Measurements from ENCODE around the gene RERE. TPM values are rescaled to one million over a fixed set of nuclear protein-coding genes. Genes with fewer than 3 reads are reported as not detected.

Gene RERE
- total RNA-seq, 1 experiment from 2014 or later, result 73.4 TPM

DNA sequence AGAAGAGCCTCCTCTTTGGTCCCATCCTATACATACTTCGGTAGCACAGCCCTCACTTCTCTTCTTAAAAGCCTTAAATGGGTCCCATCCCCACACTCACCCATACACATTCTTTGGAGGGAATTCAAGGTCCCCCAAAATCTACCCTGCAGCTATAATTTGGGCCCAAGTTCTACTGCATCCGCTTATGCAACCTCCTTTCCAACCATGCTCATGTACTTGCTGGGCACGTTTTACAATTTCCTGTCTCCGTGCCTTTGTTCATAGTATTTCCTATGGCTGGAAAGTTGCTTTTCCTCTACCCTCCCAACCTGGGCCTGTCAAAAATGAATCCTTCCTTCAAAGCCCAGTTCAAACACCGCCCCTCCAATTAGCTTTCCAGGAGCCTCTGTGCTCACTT is 399.8 kb downstream of the RERE start:
- no peak overlapping the region for H3K4me3 ChIP-seq
- ChIA-PET CTCF (no interaction called here), POLR2A (ENCODE audit: unreplicated experiment) (no interaction called here)
- H3K79me2 ChIP-seq (ENCODE audit: low read depth), result peaks cover 38% of the 10 kb centered on the region
- TF ChIP-seq, protein P1, sequence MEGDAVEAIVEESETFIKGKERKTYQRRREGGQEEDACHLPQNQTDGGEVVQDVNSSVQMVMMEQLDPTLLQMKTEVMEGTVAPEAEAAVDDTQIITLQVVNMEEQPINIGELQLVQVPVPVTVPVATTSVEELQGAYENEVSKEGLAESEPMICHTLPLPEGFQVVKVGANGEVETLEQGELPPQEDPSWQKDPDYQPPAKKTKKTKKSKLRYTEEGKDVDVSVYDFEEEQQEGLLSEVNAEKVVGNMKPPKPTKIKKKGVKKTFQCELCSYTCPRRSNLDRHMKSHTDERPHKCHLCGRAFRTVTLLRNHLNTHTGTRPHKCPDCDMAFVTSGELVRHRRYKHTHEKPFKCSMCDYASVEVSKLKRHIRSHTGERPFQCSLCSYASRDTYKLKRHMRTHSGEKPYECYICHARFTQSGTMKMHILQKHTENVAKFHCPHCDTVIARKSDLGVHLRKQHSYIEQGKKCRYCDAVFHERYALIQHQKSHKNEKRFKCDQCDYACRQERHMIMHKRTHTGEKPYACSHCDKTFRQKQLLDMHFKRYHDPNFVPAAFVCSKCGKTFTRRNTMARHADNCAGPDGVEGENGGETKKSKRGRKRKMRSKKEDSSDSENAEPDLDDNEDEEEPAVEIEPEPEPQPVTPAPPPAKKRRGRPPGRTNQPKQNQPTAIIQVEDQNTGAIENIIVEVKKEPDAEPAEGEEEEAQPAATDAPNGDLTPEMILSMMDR (conservative IDR thresholded peaks at IDR 0.05), result no peak
- no peak for TF ChIP-seq EZH2 (IDR thresholded peaks at IDR 0.05; ENCODE audit: low read depth)
- H3K9me3 ChIP-seq (ENCODE audit: insufficient read depth, low read depth), result no peaks in the 10 kb centered on the region
- no peak overlapping the region for H3K4me2 ChIP-seq
- H3K36me3 ChIP-seq (ENCODE audit: low read depth), result peaks cover 12% of the 10 kb centered on the region; the same call in 1 of the 2 replicates
- H3K9me2 ChIP-seq (ENCODE audit: insufficient read depth), result no peaks in the 10 kb centered on the region
- H2AFZ ChIP-seq, result no peak overlapping the region
- peaks cover 20% of the 10 kb centered on the region for H3K4me1 ChIP-seq (replicated peaks; ENCODE audit: insufficient read depth)
- no peak overlapping the region for H3K27ac ChIP-seq
- DNase-seq, result no peak
- H3F3A ChIP-seq (ENCODE audit: insufficient read depth, low read depth), result no peaks in the 10 kb centered on the region
- BruUV-seq (replicated peaks), result no TSS peak
- intact Hi-C loops (cut with micrococcal nuclease; ENCODE audit: unreplicated experiment), result no loop called here
- no peaks in the 10 kb centered on the region for H3K27me3 ChIP-seq (ENCODE audit: insufficient read depth, low read depth)
- H4K20me1 ChIP-seq (ENCODE audit: insufficient read depth), result no peaks in the 10 kb centered on the region; the same call in 1 of the 2 replicates

DNA sequence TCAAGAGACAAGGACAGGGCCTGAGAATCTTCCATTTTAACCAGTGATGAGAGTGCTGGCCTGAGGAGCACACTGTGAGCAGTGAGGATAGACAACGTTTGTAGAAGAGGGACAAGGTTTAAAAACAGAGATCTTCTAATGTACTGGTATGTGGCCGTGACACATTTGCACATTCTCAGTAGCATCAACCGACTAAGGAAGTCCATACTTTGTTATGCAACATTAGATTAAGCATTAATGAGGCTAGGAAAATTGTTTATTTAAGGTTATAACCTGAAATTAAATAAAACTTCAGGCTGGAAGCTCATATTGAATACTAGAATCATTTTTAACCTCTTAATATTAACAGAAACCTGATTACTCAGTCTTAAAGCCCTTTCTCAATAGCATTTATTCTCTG is 400.6 kb downstream of the RERE start:
- Histone ChIP-seq H3K27me3 (ENCODE audit: insufficient read depth, low read depth) (no peaks in the 10 kb centered on the region), H3K9me3 (ENCODE audit: insufficient read depth, low read depth) (no peaks in the 10 kb centered on the region), H3K36me3 (ENCODE audit: low read depth) (peaks cover 12% of the 10 kb centered on the region; the same call in 1 of the 2 replicates), H2AFZ (no peak overlapping the region), H3F3A (ENCODE audit: insufficient read depth, low read depth) (no peaks in the 10 kb centered on the region), H4K20me1 (ENCODE audit: insufficient read depth) (no peaks in the 10 kb centered on the region; the same call in 1 of the 2 replicates), H3K4me3 (no peak overlapping the region), H3K4me2 (no peak overlapping the region), H3K4me1 (replicated peaks; ENCODE audit: insufficient read depth) (peaks cover 15% of the 10 kb centered on the region), H3K27ac (no peak overlapping the region), H3K9me2 (ENCODE audit: insufficient read depth) (no peaks in the 10 kb centered on the region), H3K79me2 (ENCODE audit: low read depth) (peaks cover 33% of the 10 kb centered on the region)
- POLR2A ChIA-PET (ENCODE audit: unreplicated experiment), result interaction anchor here (0.6 kb wide), 1 partner anchor 244 kb away, joined by 12 read pairs; no protein-coding TSS in a partner anchor
- TF ChIP-seq, protein P1 (conservative IDR thresholded peaks at IDR 0.05), result no peak
- TF ChIP-seq EZH2 (IDR thresholded peaks at IDR 0.05; ENCODE audit: low read depth), result no peak
- intact Hi-C loops (cut with micrococcal nuclease; ENCODE audit: unreplicated experiment), result no loop called here
- CTCF ChIA-PET, result no interaction called here
- BruUV-seq (replicated peaks), result no TSS peak
- DNase-seq, result no peak

DNA sequence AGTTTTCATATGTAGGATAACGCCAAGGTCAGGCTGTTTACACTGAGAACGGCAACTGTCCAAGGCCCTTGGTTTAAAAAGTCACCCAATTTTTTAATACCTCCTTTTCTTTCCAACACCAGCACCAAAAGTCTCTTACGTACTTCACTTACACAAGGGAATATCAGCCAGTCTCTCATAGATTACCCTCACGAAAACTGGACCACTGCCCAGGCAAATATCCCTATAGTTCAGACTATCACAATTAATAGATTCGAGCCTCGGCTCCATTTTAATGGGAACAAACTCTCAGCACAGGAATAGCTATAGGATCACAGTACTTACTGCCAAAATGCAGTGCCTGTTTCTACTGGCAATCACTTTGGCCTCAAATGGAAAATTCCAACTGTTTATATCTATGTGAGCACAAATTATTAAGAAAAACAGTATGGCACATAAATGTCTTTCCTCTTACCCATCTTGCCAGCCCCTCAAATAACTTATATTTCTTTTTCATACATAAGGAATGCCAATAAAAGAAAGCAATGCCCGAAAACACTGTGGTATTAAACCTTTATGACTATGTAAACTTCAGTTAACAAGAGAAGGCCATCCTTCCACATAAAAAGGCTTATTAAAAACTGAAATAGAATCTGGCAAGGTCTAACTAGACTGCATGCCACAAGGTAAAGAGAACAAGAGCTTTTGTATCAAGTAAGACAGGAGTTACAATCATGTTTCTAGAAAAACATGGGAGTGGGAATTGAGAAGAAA is 401.7 kb downstream of the RERE start:
- H4K20me1 ChIP-seq (ENCODE audit: insufficient read depth), result no peaks in the 10 kb centered on the region; the same call in 1 of the 2 replicates
- no peak overlapping the region for H2AFZ ChIP-seq
- H3K9me2 ChIP-seq (ENCODE audit: insufficient read depth), result no peaks in the 10 kb centered on the region
- H3K27me3 ChIP-seq (ENCODE audit: insufficient read depth, low read depth), result no peaks in the 10 kb centered on the region
- peaks cover 22% of the 10 kb centered on the region for H3K79me2 ChIP-seq (ENCODE audit: low read depth)
- BruUV-seq (replicated peaks), result no TSS peak
- H3K27ac ChIP-seq, result no peak overlapping the region
- peaks cover 12% of the 10 kb centered on the region; the same call in 1 of the 2 replicates for H3K36me3 ChIP-seq (ENCODE audit: low read depth)
- no peak for TF ChIP-seq EZH2 (IDR thresholded peaks at IDR 0.05; ENCODE audit: low read depth)
- TF ChIP-seq, protein P1 (conservative IDR thresholded peaks at IDR 0.05), result no peak
- no peaks in the 10 kb centered on the region for H3F3A ChIP-seq (ENCODE audit: insufficient read depth, low read depth)
- no peaks in the 10 kb centered on the region for H3K9me3 ChIP-seq (ENCODE audit: insufficient read depth, low read depth)
- DNase-seq, result no peak
- no peak overlapping the region for H3K4me3 ChIP-seq
- H3K4me2 ChIP-seq, result no peak overlapping the region
- H3K4me1 ChIP-seq (replicated peaks; ENCODE audit: insufficient read depth), result peaks cover 3% of the 10 kb centered on the region; the same call in 1 of the 2 replicates
- POLR2A ChIA-PET (ENCODE audit: unreplicated experiment), result no interaction called here
- intact Hi-C loops (cut with micrococcal nuclease; ENCODE audit: unreplicated experiment), result no loop called here
- CTCF ChIA-PET, result no interaction called here

Data from PC-9 (cell line).